Measurements from ENCODE around the gene DLG2.
"Not testable (repeated sequence)": the region's sequence is repeated elsewhere in the genome, so short reads cannot be mapped to it uniquely, and the experiment has no call there.

The DLG2 gene

DNA sequence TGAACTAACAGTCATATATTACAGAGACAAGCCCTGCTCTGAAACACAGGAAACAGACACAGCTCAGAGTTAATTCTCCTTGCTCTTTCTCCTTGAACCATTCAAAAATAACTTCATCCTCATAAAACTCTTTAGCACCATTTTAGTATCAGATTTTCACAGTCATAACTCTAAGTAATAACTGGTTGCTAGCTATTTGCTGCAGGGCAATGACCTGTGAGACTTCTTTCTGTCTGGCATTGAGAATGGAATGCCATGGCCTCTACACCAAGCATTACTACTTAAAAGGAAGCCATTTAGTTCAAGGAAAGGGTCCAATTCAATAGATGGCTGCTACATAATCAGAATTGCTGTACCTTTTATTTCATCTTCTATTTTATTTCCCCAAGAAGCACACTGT lies 2154.3 kb downstream of the DLG2 start:
- DNase-seq (ENCODE audit: extremely low spot score, insufficient read length, low read depth) (no peak), FAIRE-seq (no peak)

DNA sequence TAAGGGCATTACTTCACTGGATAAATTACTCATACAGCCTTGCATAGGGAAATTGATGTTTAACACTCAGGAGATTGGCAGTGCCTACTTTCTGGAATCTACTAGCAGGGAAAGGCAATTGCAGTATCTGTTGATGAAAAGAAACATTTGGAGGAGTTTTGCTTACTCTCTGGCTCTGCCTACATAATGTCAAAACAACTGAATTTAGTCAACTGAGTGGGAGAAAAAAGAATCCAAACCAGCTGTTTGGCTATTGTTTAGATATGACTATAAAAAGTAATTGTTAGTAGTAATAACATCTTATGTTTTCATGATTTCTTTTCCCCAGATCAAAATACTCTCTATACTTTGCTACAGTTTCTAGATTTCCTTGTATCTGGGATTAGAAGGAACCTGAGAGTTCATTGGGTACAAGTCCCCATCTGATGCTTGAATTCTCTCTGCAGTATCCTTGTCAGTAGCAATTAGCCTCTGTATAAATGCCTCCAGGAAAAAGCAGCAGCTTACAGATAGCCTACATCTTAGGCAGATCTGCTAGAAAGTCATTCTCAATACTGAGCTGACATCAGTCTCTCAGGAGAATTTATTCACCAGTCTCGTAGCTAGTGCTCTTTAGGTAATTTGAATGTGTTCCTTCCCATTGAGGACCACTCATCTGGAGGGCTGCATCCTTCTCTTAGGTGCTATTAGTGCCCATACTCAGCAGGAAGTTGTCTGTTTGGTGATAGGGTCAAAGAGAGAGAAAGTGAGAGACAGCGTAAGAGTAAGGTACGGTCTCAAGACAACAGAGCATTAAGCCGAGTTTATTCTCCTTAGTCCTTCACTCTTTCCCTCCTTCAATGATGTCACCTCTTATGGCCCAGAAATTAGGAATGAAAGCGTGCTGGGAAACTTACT lies 2155.1 kb downstream of the DLG2 start:
- FAIRE-seq, result no peak
- DNase-seq (ENCODE audit: extremely low spot score, insufficient read length, low read depth), result no peak

- FAIRE-seq, result no peak
- DNase-seq (ENCODE audit: extremely low spot score, insufficient read length, low read depth), result no peak
Measured at GRCh38 chr11:83467837-83468236, 2159.3 kb downstream of the DLG2 start.

GRCh38 chr11:83464160-83464944 lies 2162.8 kb downstream of the DLG2 start:
- FAIRE-seq (no peak), DNase-seq (ENCODE audit: extremely low spot score, insufficient read length, low read depth) (no peak)

- FAIRE-seq (no peak), DNase-seq (ENCODE audit: extremely low spot score, insufficient read length, low read depth) (no peak)
Measured at GRCh38 chr11:83459798-83460197, 2167.3 kb downstream of the DLG2 start.

DNA sequence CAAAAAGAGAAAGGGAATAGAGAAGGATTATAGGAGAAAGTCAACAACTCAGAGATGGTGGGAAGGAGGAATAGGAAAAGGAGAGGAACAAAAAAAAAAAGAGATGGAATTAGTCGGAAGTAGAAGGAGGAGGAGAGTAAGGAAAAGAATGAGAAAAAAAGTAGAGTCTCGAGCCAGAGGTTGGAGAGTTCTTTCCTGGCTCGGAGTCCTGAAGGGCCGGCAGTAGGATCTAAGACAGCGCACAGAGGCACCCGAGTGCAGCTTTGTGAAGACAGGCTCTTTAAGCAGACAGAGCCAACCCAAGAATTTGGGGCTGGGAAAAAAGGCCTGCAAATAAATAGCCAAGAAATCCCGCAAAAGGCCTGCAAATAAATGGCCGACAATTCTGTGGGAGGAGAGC lies 2170.6 kb downstream of the DLG2 start:
- DNase-seq (ENCODE audit: extremely low spot score, insufficient read length, low read depth), result no peak
- no peak for FAIRE-seq

GRCh38 chr11:83456075-83456474 lies 2171.1 kb downstream of the DLG2 start:
- FAIRE-seq (no peak), DNase-seq (ENCODE audit: extremely low spot score, insufficient read length, low read depth) (no peak)

DNA sequence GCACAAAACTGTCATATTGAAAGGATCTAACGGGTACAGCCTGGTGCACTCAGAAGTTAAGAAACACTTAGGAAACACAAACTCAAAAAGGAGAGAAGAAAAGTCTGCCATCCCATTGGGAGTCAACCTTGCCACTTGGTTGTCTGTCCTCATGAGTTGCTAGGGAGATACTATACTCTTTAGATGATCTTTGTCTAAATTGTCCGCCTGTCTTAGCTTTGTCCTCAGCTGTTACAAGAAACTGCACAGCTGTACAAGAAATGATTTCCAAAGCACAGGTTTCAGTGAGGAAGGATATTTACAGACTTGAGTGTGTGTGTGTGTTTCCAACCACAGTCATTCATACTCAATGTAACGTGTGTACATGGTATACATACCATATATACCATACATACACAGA lies 2171.8 kb downstream of the DLG2 start:
- no peak for DNase-seq (ENCODE audit: extremely low spot score, insufficient read length, low read depth)
- no peak for FAIRE-seq

- no peak for FAIRE-seq
- no peak for DNase-seq (ENCODE audit: extremely low spot score, insufficient read length, low read depth)
Measured at GRCh38 chr11:83454674-83455073, 2172.5 kb downstream of the DLG2 start.

GRCh38 chr11:83449338-83449913 lies 2177.7 kb downstream of the DLG2 start:
- no peak for FAIRE-seq
- no peak for DNase-seq (ENCODE audit: extremely low spot score, insufficient read length, low read depth)

DNA sequence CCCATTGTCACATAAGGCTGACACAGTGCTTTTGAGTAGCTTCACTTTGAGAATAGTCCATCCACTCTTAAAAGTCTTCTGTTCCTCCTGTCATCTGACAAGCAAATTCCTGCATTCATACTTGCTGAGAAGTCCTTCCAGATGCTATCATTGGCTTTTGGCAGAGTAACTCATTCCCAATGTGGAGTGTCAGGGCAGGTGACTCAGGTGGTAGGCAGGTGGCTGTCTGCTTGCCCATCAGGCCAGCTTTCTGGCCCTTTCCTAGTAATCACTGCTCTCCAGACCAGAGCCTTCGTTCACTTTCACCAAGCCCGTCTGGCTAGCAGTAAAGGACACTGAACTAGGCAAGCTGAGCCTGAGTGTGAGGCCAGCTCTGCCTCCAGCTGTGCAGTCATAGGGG lies 2178.5 kb downstream of the DLG2 start:
- FAIRE-seq, result no peak

DNA sequence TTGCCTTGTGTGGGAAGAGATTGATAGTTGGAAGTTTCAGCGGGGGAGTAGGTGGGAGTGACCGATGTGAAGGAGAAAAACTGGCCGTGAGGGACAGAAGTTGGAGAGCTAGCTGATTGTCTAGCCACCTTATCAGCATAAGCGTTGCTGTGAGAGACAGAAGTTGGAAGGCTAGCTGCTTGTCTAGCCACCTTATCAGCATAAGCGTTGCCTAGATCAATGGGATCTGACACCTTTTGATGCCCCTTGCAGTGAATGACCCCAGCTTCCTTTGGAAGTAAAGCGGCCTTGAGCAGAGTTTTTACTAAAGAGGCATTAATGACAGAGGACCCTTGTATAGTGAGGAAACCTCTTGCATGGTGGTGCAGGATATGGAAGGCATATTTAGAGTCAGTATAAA lies 2183.3 kb downstream of the DLG2 start:
- DNase-seq (ENCODE audit: extremely low spot score, insufficient read length, low read depth); FAIRE-seq: not testable (repeated sequence)

More for the DNA sequence above, 2178.5 kb downstream of the DLG2 start:
- no peak for DNase-seq (ENCODE audit: extremely low spot score, insufficient read length, low read depth)

DNA sequence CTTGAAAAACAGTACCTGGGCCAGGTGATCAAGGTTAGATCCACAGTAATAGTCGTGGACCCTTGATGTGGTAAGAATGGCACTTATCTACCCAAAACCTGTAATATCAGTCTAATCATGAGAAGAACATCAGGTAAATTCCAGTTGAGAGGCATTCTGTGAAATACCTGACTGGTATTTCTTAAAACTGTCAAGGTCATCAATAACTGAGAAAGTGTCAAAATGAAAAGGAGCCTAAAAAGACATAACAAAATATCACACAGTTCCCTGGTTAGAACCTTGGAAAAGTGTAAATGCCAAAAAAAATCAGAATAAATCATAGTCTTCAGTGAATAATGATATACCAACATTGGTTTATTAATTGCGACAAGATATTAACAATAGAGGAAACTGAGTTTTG lies 2185.5 kb downstream of the DLG2 start:
- DNase-seq (ENCODE audit: extremely low spot score, insufficient read length, low read depth), result no peak
- FAIRE-seq, result no peak

GRCh38 chr11:83441171-83441570 lies 2186.0 kb downstream of the DLG2 start:
- FAIRE-seq (no peak), DNase-seq (ENCODE audit: extremely low spot score, insufficient read length, low read depth) (no peak)

GRCh38 chr11:83438438-83438837 lies 2188.7 kb downstream of the DLG2 start:
- no peak for FAIRE-seq
- no peak for DNase-seq (ENCODE audit: extremely low spot score, insufficient read length, low read depth)

- FAIRE-seq (no peak), DNase-seq (ENCODE audit: extremely low spot score, insufficient read length, low read depth) (no peak)
Measured at GRCh38 chr11:83437939-83438338, 2189.2 kb downstream of the DLG2 start.

GRCh38 chr11:83436855-83437254 lies 2190.3 kb downstream of the DLG2 start:
- no peak for FAIRE-seq
- DNase-seq (ENCODE audit: extremely low spot score, insufficient read length, low read depth), result no peak

DNA sequence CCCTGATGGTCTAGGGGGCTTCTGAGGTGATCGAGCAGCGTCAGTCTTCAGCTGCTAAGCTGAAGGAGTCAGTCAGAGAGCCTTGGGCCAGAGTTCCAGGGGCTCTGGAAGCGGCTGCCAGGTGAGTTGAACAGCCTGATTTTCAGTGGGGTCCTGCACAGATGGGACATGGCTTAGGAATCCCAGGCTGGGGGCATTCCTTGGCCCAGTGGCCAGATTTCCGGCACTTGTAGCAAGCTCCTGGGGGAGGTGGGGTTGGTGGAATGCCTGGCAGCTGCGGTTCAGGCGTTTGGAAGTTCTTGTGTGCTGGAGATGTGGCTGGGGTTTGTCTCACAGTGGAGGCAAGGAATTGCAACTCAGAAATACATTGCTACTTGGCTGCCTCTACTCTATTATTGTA lies 2192.3 kb downstream of the DLG2 start:
- not testable (repeated sequence) for DNase-seq (ENCODE audit: extremely low spot score, insufficient read length, low read depth); FAIRE-seq

DNA sequence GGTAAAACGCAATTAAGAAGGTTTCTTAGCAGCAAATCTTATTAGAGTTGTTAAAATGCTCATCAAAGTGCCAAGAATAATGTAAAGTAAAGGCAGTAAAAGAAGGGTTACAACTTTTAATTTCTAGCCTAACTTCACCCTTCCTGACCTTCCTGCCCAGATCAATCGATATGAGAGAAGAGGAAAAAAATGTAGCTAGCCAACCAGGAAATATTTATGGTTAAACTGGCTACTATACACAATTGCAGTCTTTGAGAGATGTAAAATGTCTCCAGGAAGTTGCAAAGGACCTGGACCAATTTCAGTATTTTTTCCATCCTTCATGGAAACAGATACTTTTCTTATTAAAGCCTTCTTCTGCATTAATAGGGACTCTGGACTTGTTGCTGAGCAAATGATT lies 2199.2 kb downstream of the DLG2 start:
- DNase-seq (ENCODE audit: extremely low spot score, insufficient read length, low read depth) (no peak), FAIRE-seq (no peak)

- DNase-seq (ENCODE audit: extremely low spot score, insufficient read length, low read depth) (no peak), FAIRE-seq (no peak)
Measured at GRCh38 chr11:83427501-83427900, 2199.6 kb downstream of the DLG2 start.

DNA sequence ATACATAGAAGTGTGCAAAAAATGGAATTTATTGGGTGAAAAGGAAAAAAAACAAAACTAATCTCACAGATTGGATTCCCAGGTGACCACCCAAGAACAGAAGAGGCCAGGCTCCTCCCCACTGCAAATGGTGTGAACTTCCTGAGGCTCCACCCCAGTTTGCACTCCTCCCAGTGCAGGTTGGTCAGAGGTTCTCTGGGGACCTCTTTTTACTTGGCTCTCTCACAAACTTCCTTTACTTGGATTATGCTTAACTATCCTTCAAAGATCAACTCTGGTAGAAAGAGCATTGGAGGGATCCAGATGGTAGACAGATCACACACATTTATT lies 2202.0 kb downstream of the DLG2 start:
- DNase-seq (ENCODE audit: extremely low spot score, insufficient read length, low read depth), result no peak
- no peak for FAIRE-seq

Measured in GM18507 (cell line).